Measurements from ENCODE around the gene ALKAL2. TPM values are rescaled to one million over a fixed set of nuclear protein-coding genes. Genes with fewer than 3 reads are reported as not detected.

ALKAL2 gene
- total and polyA plus RNA-seq, 2 of the 13 experiments (the other 11 are each of a cell fraction or from before 2014, with no cell fraction given) = 0.22 to 1.7 TPM

- TF ChIP-seq, protein P1, sequence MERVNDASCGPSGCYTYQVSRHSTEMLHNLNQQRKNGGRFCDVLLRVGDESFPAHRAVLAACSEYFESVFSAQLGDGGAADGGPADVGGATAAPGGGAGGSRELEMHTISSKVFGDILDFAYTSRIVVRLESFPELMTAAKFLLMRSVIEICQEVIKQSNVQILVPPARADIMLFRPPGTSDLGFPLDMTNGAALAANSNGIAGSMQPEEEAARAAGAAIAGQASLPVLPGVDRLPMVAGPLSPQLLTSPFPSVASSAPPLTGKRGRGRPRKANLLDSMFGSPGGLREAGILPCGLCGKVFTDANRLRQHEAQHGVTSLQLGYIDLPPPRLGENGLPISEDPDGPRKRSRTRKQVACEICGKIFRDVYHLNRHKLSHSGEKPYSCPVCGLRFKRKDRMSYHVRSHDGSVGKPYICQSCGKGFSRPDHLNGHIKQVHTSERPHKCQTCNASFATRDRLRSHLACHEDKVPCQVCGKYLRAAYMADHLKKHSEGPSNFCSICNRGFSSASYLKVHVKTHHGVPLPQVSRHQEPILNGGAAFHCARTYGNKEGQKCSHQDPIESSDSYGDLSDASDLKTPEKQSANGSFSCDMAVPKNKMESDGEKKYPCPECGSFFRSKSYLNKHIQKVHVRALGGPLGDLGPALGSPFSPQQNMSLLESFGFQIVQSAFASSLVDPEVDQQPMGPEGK (CRISPR knock-in tag; IDR thresholded peaks at IDR 0.05) = peak; percentile 68
- TF ChIP-seq CSRNP1 (CRISPR knock-in tag; IDR thresholded peaks at IDR 0.05) = peak; percentile 76; the same call in 1 of the 2 replicates
- no peak for TF ChIP-seq FOXK2 (IDR thresholded peaks at IDR 0.05)
- no peak; the same call in 1 of the 2 replicates for TF ChIP-seq ZNF589 (CRISPR knock-in tag; conservative IDR thresholded peaks at IDR 0.05)
- 0 out of 2 replicates have a peak, but pooled peaks have one; percentile 36 for TF ChIP-seq ZFP41 (CRISPR knock-in tag; IDR thresholded peaks at IDR 0.05; ENCODE audit: borderline replicate concordance)
- TF ChIP-seq HCFC1 (IDR thresholded peaks at IDR 0.05; ENCODE audit: low read depth, low read length) = peak; percentile 49; the same call in 1 of the 2 replicates
- TF ChIP-seq THYN1 (CRISPR knock-in tag; IDR thresholded peaks at IDR 0.05; ENCODE audit: borderline replicate concordance, low read depth) = no peak
- no peak for TF ChIP-seq POLR2AphosphoS2 (IDR thresholded peaks at IDR 0.05; ENCODE audit: low read depth, low read length)
- TF ChIP-seq YEATS4 (CRISPR knock-in tag; IDR thresholded peaks at IDR 0.05; ENCODE audit: borderline replicate concordance) = peak; percentile 93
- no peak for TF ChIP-seq ZFP82 (CRISPR knock-in tag; IDR thresholded peaks at IDR 0.05; ENCODE audit: borderline replicate concordance)
- TF ChIP-seq PCBP1 (IDR thresholded peaks at IDR 0.05; ENCODE audit: borderline replicate concordance, low read depth, low read length) = no peak
- TF ChIP-seq KLF6 (CRISPR knock-in tag; IDR thresholded peaks at IDR 0.05) = no peak; the same call in 1 of the 2 replicates
- no peak for TF ChIP-seq ZSCAN20 (CRISPR knock-in tag; IDR thresholded peaks at IDR 0.05; ENCODE audit: borderline replicate concordance)
- TF ChIP-seq, protein P2, sequence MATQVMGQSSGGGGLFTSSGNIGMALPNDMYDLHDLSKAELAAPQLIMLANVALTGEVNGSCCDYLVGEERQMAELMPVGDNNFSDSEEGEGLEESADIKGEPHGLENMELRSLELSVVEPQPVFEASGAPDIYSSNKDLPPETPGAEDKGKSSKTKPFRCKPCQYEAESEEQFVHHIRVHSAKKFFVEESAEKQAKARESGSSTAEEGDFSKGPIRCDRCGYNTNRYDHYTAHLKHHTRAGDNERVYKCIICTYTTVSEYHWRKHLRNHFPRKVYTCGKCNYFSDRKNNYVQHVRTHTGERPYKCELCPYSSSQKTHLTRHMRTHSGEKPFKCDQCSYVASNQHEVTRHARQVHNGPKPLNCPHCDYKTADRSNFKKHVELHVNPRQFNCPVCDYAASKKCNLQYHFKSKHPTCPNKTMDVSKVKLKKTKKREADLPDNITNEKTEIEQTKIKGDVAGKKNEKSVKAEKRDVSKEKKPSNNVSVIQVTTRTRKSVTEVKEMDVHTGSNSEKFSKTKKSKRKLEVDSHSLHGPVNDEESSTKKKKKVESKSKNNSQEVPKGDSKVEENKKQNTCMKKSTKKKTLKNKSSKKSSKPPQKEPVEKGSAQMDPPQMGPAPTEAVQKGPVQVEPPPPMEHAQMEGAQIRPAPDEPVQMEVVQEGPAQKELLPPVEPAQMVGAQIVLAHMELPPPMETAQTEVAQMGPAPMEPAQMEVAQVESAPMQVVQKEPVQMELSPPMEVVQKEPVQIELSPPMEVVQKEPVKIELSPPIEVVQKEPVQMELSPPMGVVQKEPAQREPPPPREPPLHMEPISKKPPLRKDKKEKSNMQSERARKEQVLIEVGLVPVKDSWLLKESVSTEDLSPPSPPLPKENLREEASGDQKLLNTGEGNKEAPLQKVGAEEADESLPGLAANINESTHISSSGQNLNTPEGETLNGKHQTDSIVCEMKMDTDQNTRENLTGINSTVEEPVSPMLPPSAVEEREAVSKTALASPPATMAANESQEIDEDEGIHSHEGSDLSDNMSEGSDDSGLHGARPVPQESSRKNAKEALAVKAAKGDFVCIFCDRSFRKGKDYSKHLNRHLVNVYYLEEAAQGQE (IDR thresholded peaks at IDR 0.05; ENCODE audit: borderline replicate concordance in 1 of 2, low read depth in 1 of 2, low read length in 2 of 2) = peak in 1 of 2 experiments; percentile 67; a peak in 1 of 4 replicates
- TF ChIP-seq ZNF547 (CRISPR knock-in tag; IDR thresholded peaks at IDR 0.05) = peak; percentile 89; the same call in 1 of the 2 replicates
- TF ChIP-seq MTF2 (CRISPR knock-in tag; IDR thresholded peaks at IDR 0.05; ENCODE audit: borderline replicate concordance) = no peak
- TF ChIP-seq, protein P3, sequence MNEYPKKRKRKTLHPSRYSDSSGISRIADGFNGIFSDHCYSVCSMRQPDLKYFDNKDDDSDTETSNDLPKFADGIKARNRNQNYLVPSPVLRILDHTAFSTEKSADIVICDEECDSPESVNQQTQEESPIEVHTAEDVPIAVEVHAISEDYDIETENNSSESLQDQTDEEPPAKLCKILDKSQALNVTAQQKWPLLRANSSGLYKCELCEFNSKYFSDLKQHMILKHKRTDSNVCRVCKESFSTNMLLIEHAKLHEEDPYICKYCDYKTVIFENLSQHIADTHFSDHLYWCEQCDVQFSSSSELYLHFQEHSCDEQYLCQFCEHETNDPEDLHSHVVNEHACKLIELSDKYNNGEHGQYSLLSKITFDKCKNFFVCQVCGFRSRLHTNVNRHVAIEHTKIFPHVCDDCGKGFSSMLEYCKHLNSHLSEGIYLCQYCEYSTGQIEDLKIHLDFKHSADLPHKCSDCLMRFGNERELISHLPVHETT (CRISPR knock-in tag; conservative IDR thresholded peaks at IDR 0.05) = 0 out of 2 replicates have a peak, but pooled peaks have one; percentile 43
- no peak for TF ChIP-seq ZNF577 (CRISPR knock-in tag; IDR thresholded peaks at IDR 0.05; ENCODE audit: borderline replicate concordance, low read depth)
- no peak for TF ChIP-seq KDM4B (CRISPR knock-in tag; IDR thresholded peaks at IDR 0.05)
Measured at GRCh38 chr2:264493-265468, 23.1 kb downstream of the ALKAL2 start, which contains the start of gene ACP1 (continued).

Data from HepG2 (cell line).